ENCODE results near the gene SCAF4. TPM values are rescaled to one million over a fixed set of nuclear protein-coding genes. Genes with fewer than 3 reads are reported as not detected.

Gene SCAF4
- total and polyA plus RNA-seq, 9 of the 15 experiments (the other 6 are each of a cell fraction or from before 2014, with no cell fraction given) = 2.3 to 55.7 (median 17.2) TPM

- H3K27me3 ChIP-seq (ENCODE audit: control insufficient read depth in 2 of 2, insufficient read depth in 2 of 2, low read length in 2 of 2) = no peaks in the 10 kb centered on the region
- H3K79me2 ChIP-seq (ENCODE audit: control insufficient read depth, insufficient read depth, low read length) = peaks cover 5% of the 10 kb centered on the region; the same call in 1 of the 3 replicates
- no peak for FAIRE-seq
- ATAC-seq = peak; percentile 12
- H3K9ac ChIP-seq (ENCODE audit: insufficient read depth in 1 of 2, low read depth in 2 of 2, low read length in 2 of 2) = no peak overlapping the region
- no peak overlapping the region for H2AFZ ChIP-seq (ENCODE audit: low read depth, low read length)
- no peak overlapping the region for H3K4me2 ChIP-seq (ENCODE audit: insufficient read depth, low read length)
- H4K20me1 ChIP-seq (replicated peaks; ENCODE audit: control insufficient read depth, insufficient read depth, low read length) = no peaks in the 10 kb centered on the region
- no peaks in the 10 kb centered on the region for H3K9me3 ChIP-seq (replicated peaks; ENCODE audit: control insufficient read depth, insufficient read depth, low read depth, low read length)
- no peak overlapping the region for H3K27ac ChIP-seq (ENCODE audit: extremely low read depth, low read depth, low read length)
- DNase-seq (ENCODE audit: extremely low read depth in 1 of 4, low spot score in 3 of 4) = no peak
- H3K4me3 ChIP-seq = no peak overlapping the region
- TSS peak; percentile 27 for BruUV-seq (replicated peaks)
- intact Hi-C loops (cut with micrococcal nuclease) (no loop called here), in situ Hi-C loops (cut with MboI) (no loop called here)
- no peak for TF ChIP-seq NR3C1 (CRISPR knock-in tag; IDR thresholded peaks at IDR 0.05)
- TF ChIP-seq SIX5 (IDR thresholded peaks at IDR 0.05; ENCODE audit: borderline replicate concordance in 1 of 2, insufficient read depth in 1 of 2, low read depth in 1 of 2, low read length in 2 of 2) = no peak
- no peak for TF ChIP-seq U2AF1 (optimal IDR thresholded peaks at IDR 0.05; ENCODE audit: low read depth, low read length)
- TF ChIP-seq SAFB (IDR thresholded peaks at IDR 0.05; ENCODE audit: borderline replicate concordance, low read depth, low read length) = no peak
- no peak for TF ChIP-seq POLR2G (IDR thresholded peaks at IDR 0.05; ENCODE audit: low read depth, low read length)
- no peak for TF ChIP-seq PKNOX1 (IDR thresholded peaks at IDR 0.05)
- TF ChIP-seq MCM2 (IDR thresholded peaks at IDR 0.05; ENCODE audit: low read depth) = no peak
- TF ChIP-seq PREB (CRISPR knock-in tag; IDR thresholded peaks at IDR 0.05) = no peak
- no peak for TF ChIP-seq PBX2 (CRISPR knock-in tag; IDR thresholded peaks at IDR 0.05; ENCODE audit: low read depth)
- TF ChIP-seq PBX2 (tag; conservative IDR thresholded peaks at IDR 0.05; ENCODE audit: low read depth) = no peak
- H3K9me1 ChIP-seq (ENCODE audit: control insufficient read depth, insufficient read depth, low read length) = no peaks in the 10 kb centered on the region
- POLR2A ChIA-PET = interaction anchor here (0.7 to 2.9 kb wide), 4 partner anchors 10 to 346 kb away, joined by 3 to 20 read pairs (median 4); no protein-coding TSS in a partner anchor
- WGBS (ENCODE audit: insufficient coverage, low coverage, missing lambda C conversion rate) = 95% methylated on average over 12 of the region's 12 CpGs
- CTCF ChIA-PET (ENCODE audit: low intra/inter-chr PET ratio) = no interaction called here
- peaks cover 0 to 5% of the 10 kb centered on the region in 2 experiments; a peak in 2 of 5 replicates for H3K4me1 ChIP-seq (replicated peaks in 1 of 2; ENCODE audit: control insufficient read depth in 2 of 2, insufficient read depth in 2 of 2, low read length in 2 of 2)
- H3K36me3 ChIP-seq (ENCODE audit: control insufficient read depth, insufficient read depth, low read length) = peaks cover 83% of the 10 kb centered on the region
These were observed 60.7 kb downstream of the SCAF4 start for GRCh38 chr21:31671146-31671716.

Data from K562 (cell line).